Peyer's patch (tissue), 4 donors: Measurements from ENCODE around the gene TMCO4.

Source experiments
- POLR2A ChIP-seq, 2 donors: fragments of 450-650 bp; IDR thresholded peaks; one replicate each; pipeline ENCODE4 v1.5.1; 2017; ENCODE audit warnings: antibody characterized with exemption in 2 of 2, mild to moderate bottlenecking in 2 of 2, moderate library complexity in 2 of 2
- TF ChIP-seq, protein P1 (sequence below), 6 experiments: fragments of 450-650 bp in 4 of 6; fragments of 200-600 bp in 2 of 6; sonication (generic) in 1 of 6; IDR thresholded peaks; one replicate each; pipeline ENCODE4 v1.5.1; 2017 to 2019; ENCODE audit warnings: antibody characterized with exemption in 6 of 6, mild to moderate bottlenecking in 3 of 6, moderate library complexity in 1 of 6

DNA sequence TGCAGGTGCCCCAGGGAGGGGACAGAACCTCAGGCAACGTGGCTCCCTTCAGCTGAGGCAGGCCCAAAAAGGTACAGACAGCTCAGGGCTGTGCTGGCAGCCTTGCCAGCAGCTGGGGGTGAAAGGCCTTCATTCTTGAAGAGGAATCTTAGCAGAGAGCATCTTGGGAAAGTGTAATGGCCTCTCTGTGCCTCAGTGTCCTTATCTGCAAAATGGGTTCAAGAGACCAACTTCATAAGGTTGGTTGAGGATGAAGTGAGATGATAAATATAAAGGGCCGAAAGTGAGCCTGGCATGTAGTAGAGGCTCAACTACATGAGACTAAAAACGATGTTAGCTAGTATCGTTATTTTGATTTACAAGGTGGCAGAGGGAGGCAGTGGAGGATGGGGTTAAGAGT lies 26.2 kb downstream of the TMCO4 start:
- TF ChIP-seq, protein P1, sequence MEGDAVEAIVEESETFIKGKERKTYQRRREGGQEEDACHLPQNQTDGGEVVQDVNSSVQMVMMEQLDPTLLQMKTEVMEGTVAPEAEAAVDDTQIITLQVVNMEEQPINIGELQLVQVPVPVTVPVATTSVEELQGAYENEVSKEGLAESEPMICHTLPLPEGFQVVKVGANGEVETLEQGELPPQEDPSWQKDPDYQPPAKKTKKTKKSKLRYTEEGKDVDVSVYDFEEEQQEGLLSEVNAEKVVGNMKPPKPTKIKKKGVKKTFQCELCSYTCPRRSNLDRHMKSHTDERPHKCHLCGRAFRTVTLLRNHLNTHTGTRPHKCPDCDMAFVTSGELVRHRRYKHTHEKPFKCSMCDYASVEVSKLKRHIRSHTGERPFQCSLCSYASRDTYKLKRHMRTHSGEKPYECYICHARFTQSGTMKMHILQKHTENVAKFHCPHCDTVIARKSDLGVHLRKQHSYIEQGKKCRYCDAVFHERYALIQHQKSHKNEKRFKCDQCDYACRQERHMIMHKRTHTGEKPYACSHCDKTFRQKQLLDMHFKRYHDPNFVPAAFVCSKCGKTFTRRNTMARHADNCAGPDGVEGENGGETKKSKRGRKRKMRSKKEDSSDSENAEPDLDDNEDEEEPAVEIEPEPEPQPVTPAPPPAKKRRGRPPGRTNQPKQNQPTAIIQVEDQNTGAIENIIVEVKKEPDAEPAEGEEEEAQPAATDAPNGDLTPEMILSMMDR (IDR thresholded peaks at IDR 0.05), result no peak
- TF ChIP-seq POLR2A (IDR thresholded peaks at IDR 0.05), result no peak
